H1 (cell line): ENCODE data around the gene FNDC3A. TPM values are rescaled to one million over a fixed set of nuclear protein-coding genes. Genes with fewer than 3 reads are reported as not detected.

Experiments
- CTCF ChIA-PET: fragments of 300-600 bp; sonication (Branson Sonifier 250); formaldehyde crosslinking; loops from one replicate; lab custom pipeline; 2021; ENCODE audit not compliant: partially characterized antibody; lab: Charles Lee
- POLR2A ChIA-PET: fragments of 300-600 bp; sonication (Branson Sonifier 250); formaldehyde crosslinking; loops from one replicate; lab custom pipeline; 2021; ENCODE audit warnings: inconsistent platforms; ENCODE audit not compliant: partially characterized antibody; lab: Charles Lee
- DNase-seq, 2 experiments: peaks; one replicate each; pipeline versions ENCODE4 v3.0.0 to v3.0.0-alpha.2; 2010 to 2022; ENCODE audit warnings: low spot score in 2 of 2, low read depth in 1 of 2, mixed read lengths in 1 of 2
- FAIRE-seq: peaks from 2 replicates; lab custom pipeline; 2011; peaks lifted over from hg19 to GRCh38; lab: Jason Lieb, UNC
- H2AFZ ChIP-seq: 2 replicates; pipeline ENCODE4 v1.8.1; 2012; ENCODE audit warnings: low read length, inconsistent platforms
- H2AK5ac ChIP-seq: 2 replicates; pipeline ENCODE4 v1.6.1; 2013; ENCODE audit warnings: low read depth, low read length
- H2BK120ac ChIP-seq: replicated peaks from 2 replicates; pipeline ENCODE3; 2013; ENCODE audit warnings: low read depth, low read length, inconsistent platforms
- H2BK12ac ChIP-seq: 2 replicates; pipeline ENCODE4 v1.6.1; 2013; ENCODE audit warnings: low read depth, low read length
- H2BK15ac ChIP-seq: 2 replicates; pipeline ENCODE4 v1.6.1; 2013; ENCODE audit warnings: low read length
- H2BK20ac ChIP-seq: 2 replicates; pipeline ENCODE4 v1.6.1; 2013; ENCODE audit warnings: low read length
- H2BK5ac ChIP-seq: 2 replicates; pipeline ENCODE4 v1.6.1; 2013; ENCODE audit warnings: low read depth, low read length
- H3K14ac ChIP-seq: 2 replicates; pipeline ENCODE4 v1.6.1; 2013; ENCODE audit warnings: inconsistent platforms; ENCODE audit not compliant: insufficient read length
- H3K18ac ChIP-seq: 2 replicates; pipeline ENCODE4 v1.6.1; 2013; ENCODE audit warnings: low read length; ENCODE audit errors: extremely low read depth
- H3K23ac ChIP-seq: 2 replicates; pipeline ENCODE4 v1.6.1; 2013; ENCODE audit warnings: inconsistent platforms; ENCODE audit not compliant: insufficient read length
- H3K23me2 ChIP-seq: 2 replicates; pipeline ENCODE4 v1.6.1; 2013; ENCODE audit warnings: low read depth, low read length
- H3K27ac ChIP-seq: 2 replicates; pipeline ENCODE4 v1.6.1; 2011; ENCODE audit warnings: low read depth, low read length, inconsistent platforms
- H3K27me3 ChIP-seq, 4 experiments: replicated peaks in 1 of 4; 1 replicate in 1 of 4; 2 replicates in 3 of 4; pipeline versions ENCODE4 v1.6.1 to v1.8.1; 2011 to 2013; ENCODE audit warnings: low read length in 3 of 4, mild to moderate bottlenecking in 3 of 4, inconsistent platforms in 2 of 4, mixed read lengths in 2 of 4, moderate library complexity in 1 of 4; ENCODE audit not compliant: control insufficient read depth in 3 of 4, insufficient read depth in 3 of 4; ENCODE audit errors: extremely low read depth in 1 of 4
- H3K36me3 ChIP-seq, 4 experiments: 2 replicates each; pipeline versions ENCODE4 v1.6.1 to v1.8.1; 2011 to 2013; ENCODE audit warnings: mild to moderate bottlenecking in 4 of 4, low read length in 3 of 4, moderate library complexity in 2 of 4, control low read depth in 1 of 4, inconsistent platforms in 1 of 4; ENCODE audit not compliant: insufficient read depth in 4 of 4, control insufficient read depth in 2 of 4
- H3K4ac ChIP-seq: replicated peaks from 2 replicates; pipeline ENCODE3; 2013; ENCODE audit warnings: low read length, low read depth, mixed read lengths, inconsistent platforms; ENCODE audit not compliant: insufficient read length
- H3K4me1 ChIP-seq, 4 experiments: replicated peaks in 1 of 4; 1 replicate in 1 of 4; 2 replicates in 3 of 4; pipeline versions ENCODE4 v1.6.1 to v1.8.1; 2011 to 2013; ENCODE audit warnings: low read length in 3 of 4, inconsistent platforms in 2 of 4, mixed read lengths in 1 of 4; ENCODE audit not compliant: insufficient read depth in 4 of 4, control insufficient read depth in 3 of 4
- H3K4me2 ChIP-seq, 2 experiments: 2 replicates each; pipeline versions ENCODE4 v1.6.1 to v1.8.1; 2011 to 2013; ENCODE audit warnings: low read depth in 2 of 2, low read length in 2 of 2, control low read depth in 1 of 2, inconsistent platforms in 1 of 2, mild to moderate bottlenecking in 1 of 2; ENCODE audit not compliant: insufficient read depth in 1 of 2
- H3K4me3 ChIP-seq, 4 experiments: fragments of 200-600, 300-600 bp in 1 of 4; sonication (generic), shearing (Covaris generic), sonication (Bioruptor Twin) in 1 of 4; 2 replicates each; pipeline versions ENCODE4 v1.5.1 to v1.8.1; 2011 to 2016; ENCODE audit warnings: low read length in 4 of 4, low read depth in 3 of 4, control low read depth in 2 of 4, inconsistent platforms in 2 of 4, mild to moderate bottlenecking in 2 of 4, mixed read lengths in 1 of 4, moderate library complexity in 1 of 4; ENCODE audit not compliant: insufficient read depth in 2 of 4; ENCODE audit errors: extremely low read depth in 1 of 4
- H3K56ac ChIP-seq: replicated peaks from 2 replicates; pipeline ENCODE3; 2013; ENCODE audit warnings: low read depth, mild to moderate bottlenecking, mixed read lengths, low read length, inconsistent platforms; ENCODE audit not compliant: insufficient read length
- H3K79me1 ChIP-seq: 2 replicates; pipeline ENCODE4 v1.6.1; 2013; ENCODE audit warnings: low read depth, low read length, control low read depth
- H3K79me2 ChIP-seq, 2 experiments: 2 replicates each; pipeline versions ENCODE4 v1.6.1 to v1.8.1; 2012 to 2013; ENCODE audit warnings: low read length in 2 of 2, mild to moderate bottlenecking in 2 of 2, inconsistent platforms in 1 of 2; ENCODE audit not compliant: insufficient read depth in 2 of 2, control insufficient read depth in 1 of 2
- H3K9ac ChIP-seq, 4 experiments: replicated peaks in 1 of 4; 1 replicate in 1 of 4; 2 replicates in 3 of 4; pipeline versions ENCODE4 v1.6.1 to v1.8.1; 2011 to 2013; ENCODE audit warnings: low read depth in 3 of 4, low read length in 3 of 4, control low read depth in 2 of 4, mild to moderate bottlenecking in 2 of 4, moderate library complexity in 2 of 4, inconsistent platforms in 1 of 4; ENCODE audit errors: extremely low read depth in 1 of 4
- H3K9me3 ChIP-seq, 2 experiments: 2 replicates each; pipeline versions ENCODE4 v1.6.1 to v1.8.1; 2012 to 2013; ENCODE audit warnings: mild to moderate bottlenecking in 2 of 2, moderate library complexity in 2 of 2, control low read depth in 1 of 2, inconsistent platforms in 1 of 2, low read depth in 1 of 2, low read length in 1 of 2, mixed read lengths in 1 of 2; ENCODE audit not compliant: insufficient read depth in 2 of 2
- H4K20me1 ChIP-seq, 2 experiments: replicated peaks in 1 of 2; 2 replicates each; pipeline versions ENCODE3 to v1.8.1; 2011 to 2013; ENCODE audit warnings: inconsistent platforms in 2 of 2, low read length in 2 of 2, mild to moderate bottlenecking in 1 of 2; ENCODE audit not compliant: insufficient read depth in 2 of 2, control insufficient read depth in 1 of 2
- H4K5ac ChIP-seq: 2 replicates; pipeline ENCODE4 v1.6.1; 2013; ENCODE audit warnings: low read length, low read depth, mixed read lengths, inconsistent platforms; ENCODE audit not compliant: insufficient read length
- H4K8ac ChIP-seq: 2 replicates; pipeline ENCODE4 v1.8.0; 2013; ENCODE audit warnings: mild to moderate bottlenecking, moderate library complexity, low read length, inconsistent platforms; ENCODE audit not compliant: insufficient read depth; ENCODE audit errors: extremely low read depth
- H4K91ac ChIP-seq: replicated peaks from 2 replicates; pipeline ENCODE3; 2013; ENCODE audit warnings: low read length, mixed read lengths, inconsistent platforms; ENCODE audit not compliant: insufficient read length
- CEBPB ChIP-seq: IDR thresholded peaks from 2 replicates; pipeline ENCODE4 v1.6.1; 2012; ENCODE audit warnings: low read depth, low read length
- CHD1 ChIP-seq: IDR thresholded peaks from 2 replicates; pipeline ENCODE4 v1.6.1; 2012; ENCODE audit warnings: low read depth, low read length, improper control_type of control experiment
- CHD2 ChIP-seq: IDR thresholded peaks from 2 replicates; pipeline ENCODE4 v1.6.1; 2012; ENCODE audit warnings: low read length, improper control_type of control experiment
- EGR1 ChIP-seq: IDR thresholded peaks from 2 replicates; pipeline ENCODE4 v1.6.1; 2011; ENCODE audit warnings: low read depth, low read length, borderline replicate concordance
- EZH2 ChIP-seq: fragments of 200-600 bp; sonication (generic); IDR thresholded peaks from 2 replicates; pipeline ENCODE4 v1.7.1; 2012; ENCODE audit warnings: low read depth, mild to moderate bottlenecking, moderate library complexity, low read length, inconsistent platforms; ENCODE audit not compliant: severe bottlenecking
- HDAC2 ChIP-seq, 2 experiments: fragments of 300-600 bp in 1 of 2; sonication (generic) in 1 of 2; IDR thresholded peaks; 2 replicates each; pipeline ENCODE4 v1.6.1; 2011 to 2012; ENCODE audit warnings: low read depth in 2 of 2, low read length in 2 of 2, mild to moderate bottlenecking in 2 of 2, moderate library complexity in 2 of 2, borderline replicate concordance in 1 of 2, inconsistent platforms in 1 of 2
- JUND ChIP-seq: IDR thresholded peaks from 2 replicates; pipeline ENCODE4 v1.6.1; 2011; ENCODE audit warnings: mild to moderate bottlenecking, improper control_type of control experiment, low read length
- MAX ChIP-seq: IDR thresholded peaks from 2 replicates; pipeline ENCODE4 v1.6.1; 2012; ENCODE audit warnings: inconsistent platforms
- NANOG ChIP-seq: IDR thresholded peaks from 2 replicates; pipeline ENCODE4 v1.6.1; 2011; ENCODE audit warnings: low read length, low read depth, mild to moderate bottlenecking, inconsistent platforms; ENCODE audit not compliant: insufficient read depth, poor library complexity, severe bottlenecking
- POLR2A ChIP-seq, 2 experiments: IDR thresholded peaks; 1 replicate in 1 of 2; 2 replicates in 1 of 2; pipeline ENCODE4 v1.6.1; 2011; ENCODE audit warnings: low read depth in 2 of 2, low read length in 2 of 2, mild to moderate bottlenecking in 2 of 2; ENCODE audit errors: control extremely low read depth in 1 of 2
- SP2 ChIP-seq: IDR thresholded peaks from 2 replicates; pipeline ENCODE4 v1.6.1; 2012; ENCODE audit warnings: mild to moderate bottlenecking, low read length, inconsistent platforms
- SUZ12 ChIP-seq: fragments of 200-600 bp; sonication (generic); IDR thresholded peaks from 2 replicates; pipeline ENCODE4 v1.6.1; 2012; ENCODE audit warnings: mild to moderate bottlenecking, inconsistent platforms, low read length, moderate library complexity, mixed read lengths
- ZNF274 ChIP-seq: IDR thresholded peaks from 2 replicates; pipeline ENCODE4 v1.7.0; 2012; ENCODE audit warnings: low read length, borderline replicate concordance; ENCODE audit errors: extremely low read depth
- WGBS, 2 experiments: shearing (Covaris generic) in 1 of 2; methylation state at CpG; one replicate each; pipeline versions ENCODE4 v1.1.6 to v1.1.7; 2013 to 2015; ENCODE audit warnings: low lambda C conversion rate in 2 of 2, mixed read lengths in 2 of 2, inconsistent platforms in 1 of 2, low coverage in 1 of 2, missing lambda C conversion rate in 1 of 2; ENCODE audit not compliant: insufficient replicate concordance in 2 of 2, insufficient coverage in 1 of 2, insufficient read length in 1 of 2; ENCODE audit errors: extremely low coverage in 1 of 2, missing lambda C conversion rate in 1 of 2; 5-methylcytosine and 5-hydroxymethylcytosine counted together
- polyA plus RNA-seq, 7 experiments: library from polyadenylated mRNA; depleted of rRNA in 3 of 7; stranded (reverse) in 5 of 7; unstranded in 2 of 7; fragments of >200 nt in 5 of 7; fragments of 200-250 nt in 2 of 7; gene quantifications; 1 replicate in 5 of 7; 2 replicates in 1 of 7; 4 replicates in 1 of 7; pipeline versions ENCODE4 v1.2.1 to v1.2.3, GENCODE V29; 2011 to 2013; ENCODE audit warnings: missing spikeins in 2 of 7, mixed read lengths in 2 of 7
- total RNA-seq: library from RNA; stranded (reverse); fragmentation: NEBNext Ultra II Directional; extraction: Animal tissue kit (Norgen Biotek cat#: 25700); gene quantifications from 2 replicates; pipeline ENCODE4 v1.2.1, GENCODE V29; 2021
- TF ChIP-seq, protein P1 (sequence below): IDR thresholded peaks from 2 replicates; pipeline ENCODE4 v1.6.1; 2011; ENCODE audit warnings: low read depth, mild to moderate bottlenecking, low read length; ENCODE audit not compliant: insufficient read depth

FNDC3A gene
- total and polyA plus RNA-seq, 2 of the 8 experiments (the other 6 are each of a cell fraction or from before 2014, with no cell fraction given) = 14.6 to 26.0 TPM

GRCh38 chr13:49044836-49045235 lies 69.1 kb downstream of the FNDC3A start:
- FAIRE-seq = no peak
- POLR2A ChIA-PET = interaction anchor here (0.5 to 0.6 kb wide), 2 partner anchors 439 to 465 kb away, joined by 3 read pairs; no protein-coding TSS in a partner anchor
- no peak for TF ChIP-seq JUND
- TF ChIP-seq ZNF274 = no peak
- TF ChIP-seq NANOG = no peak
- TF ChIP-seq EZH2 = no peak
- no peak for TF ChIP-seq POLR2A (IDR thresholded peaks at IDR 0.05; ENCODE audit: control extremely low read depth in 1 of 2, low read depth in 2 of 2, low read length in 2 of 2)
- TF ChIP-seq HDAC2 (IDR thresholded peaks at IDR 0.05; ENCODE audit: borderline replicate concordance in 1 of 2, low read depth in 2 of 2, low read length in 2 of 2) = no peak
- no peak for TF ChIP-seq EGR1
- no peak for TF ChIP-seq MAX
- TF ChIP-seq SUZ12 = no peak
- no peak for TF ChIP-seq CHD1
- no peak for TF ChIP-seq CHD2
- TF ChIP-seq SP2 = no peak
- TF ChIP-seq, protein P1, sequence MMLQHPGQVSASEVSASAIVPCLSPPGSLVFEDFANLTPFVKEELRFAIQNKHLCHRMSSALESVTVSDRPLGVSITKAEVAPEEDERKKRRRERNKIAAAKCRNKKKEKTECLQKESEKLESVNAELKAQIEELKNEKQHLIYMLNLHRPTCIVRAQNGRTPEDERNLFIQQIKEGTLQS = no peak
- no peak for TF ChIP-seq CEBPB

More at GRCh38 chr13:49044836-49045235, 69.1 kb downstream of the FNDC3A start:
- Histone ChIP-seq H3K14ac (no peak overlapping the region), H2AFZ (no peak overlapping the region), H3K18ac (no peak overlapping the region), H2BK20ac (no peak overlapping the region), H2BK5ac (no peak overlapping the region), H3K79me2 (no peaks in the 10 kb centered on the region), H2AK5ac (no peak overlapping the region), H2BK15ac (no peak overlapping the region), H3K4me1 (no peaks in the 10 kb centered on the region), H4K20me1 (no peaks in the 10 kb centered on the region), H3K27ac (no peak overlapping the region), H3K23ac (no peak overlapping the region), H3K4me2 (no peak overlapping the region), H3K56ac (no peak overlapping the region), H2BK12ac (no peak overlapping the region), H3K9me3 (no peaks in the 10 kb centered on the region), H4K5ac (no peak overlapping the region), H3K23me2 (no peaks in the 10 kb centered on the region), H3K36me3 (no peaks in the 10 kb centered on the region), H3K4me3 (no peak overlapping the region), H3K79me1 (no peaks in the 10 kb centered on the region), H2BK120ac (no peak overlapping the region), H3K4ac (no peak overlapping the region), H3K27me3 (no peaks in the 10 kb centered on the region), H3K9ac (no peak overlapping the region), H4K8ac (no peak overlapping the region), H4K91ac (no peak overlapping the region)
- no peak for DNase-seq
- 90% methylated on average over 2 of the region's 2 CpGs; no CpG with 5 or more reads in 1 of the 2 experiments for WGBS, 2 experiments
- CTCF ChIA-PET = interaction anchor here (0.7 kb wide), 1 partner anchor 33 kb away, joined by 4 read pairs; no protein-coding TSS in a partner anchor
